Immature natural killer cell (primary cell): ENCODE results near the gene TIMELESS. TPM values are rescaled to one million over a fixed set of nuclear protein-coding genes. Genes with fewer than 3 reads are reported as not detected.

ENCODE experiments used
- DNase-seq, 3 donors: peaks; one replicate each; pipeline ENCODE4 v3.0.0; 2022; ENCODE audit warnings: mixed read lengths in 1 of 3
- H3K27ac Mint-ChIP-seq, 6 donors: one replicate each; pipeline ENCODE4 v1.8.0; 2020; ENCODE audit warnings: mixed read lengths in 6 of 6, mild to moderate bottlenecking in 5 of 6, inconsistent platforms in 4 of 6, moderate library complexity in 3 of 6
- H3K27me3 Mint-ChIP-seq, 3 donors: one replicate each; pipeline ENCODE4 v1.8.0; 2020 to 2021; ENCODE audit warnings: low read depth in 3 of 3, mild to moderate bottlenecking in 3 of 3, mixed read lengths in 3 of 3, moderate library complexity in 3 of 3, inconsistent platforms in 1 of 3
- H3K36me3 Mint-ChIP-seq, 3 donors: one replicate each; pipeline ENCODE4 v1.8.0; 2020; ENCODE audit warnings: mixed read lengths in 3 of 3, inconsistent platforms in 2 of 3, mild to moderate bottlenecking in 2 of 3
- H3K4me1 Mint-ChIP-seq, 2 donors: one replicate each; pipeline ENCODE4 v1.8.0; 2020; ENCODE audit warnings: inconsistent platforms in 2 of 2, mild to moderate bottlenecking in 2 of 2, mixed read lengths in 2 of 2, moderate library complexity in 1 of 2
- H3K4me3 Mint-ChIP-seq, 5 donors: one replicate each; pipeline ENCODE4 v1.8.0; 2020; ENCODE audit warnings: mild to moderate bottlenecking in 5 of 5, mixed read lengths in 5 of 5, inconsistent platforms in 3 of 5, moderate library complexity in 3 of 5
- H3K9me3 Mint-ChIP-seq, 6 donors: one replicate each; pipeline ENCODE4 v1.8.0; 2020; ENCODE audit warnings: mild to moderate bottlenecking in 6 of 6, mixed read lengths in 6 of 6, inconsistent platforms in 4 of 6, moderate library complexity in 3 of 6
- polyA plus RNA-seq, 3 donors: library from polyadenylated mRNA; unstranded; fragments of 300-500 nt; fragmentation: Illumina TruSeq; gene quantifications; one replicate each; pipeline ENCODE4 v1.2.3, GENCODE V29; 2021

The TIMELESS gene
- polyA plus RNA-seq, 3 donors from 2014 or later: 3.5 to 11.3 (median 4.8) TPM

DNA sequence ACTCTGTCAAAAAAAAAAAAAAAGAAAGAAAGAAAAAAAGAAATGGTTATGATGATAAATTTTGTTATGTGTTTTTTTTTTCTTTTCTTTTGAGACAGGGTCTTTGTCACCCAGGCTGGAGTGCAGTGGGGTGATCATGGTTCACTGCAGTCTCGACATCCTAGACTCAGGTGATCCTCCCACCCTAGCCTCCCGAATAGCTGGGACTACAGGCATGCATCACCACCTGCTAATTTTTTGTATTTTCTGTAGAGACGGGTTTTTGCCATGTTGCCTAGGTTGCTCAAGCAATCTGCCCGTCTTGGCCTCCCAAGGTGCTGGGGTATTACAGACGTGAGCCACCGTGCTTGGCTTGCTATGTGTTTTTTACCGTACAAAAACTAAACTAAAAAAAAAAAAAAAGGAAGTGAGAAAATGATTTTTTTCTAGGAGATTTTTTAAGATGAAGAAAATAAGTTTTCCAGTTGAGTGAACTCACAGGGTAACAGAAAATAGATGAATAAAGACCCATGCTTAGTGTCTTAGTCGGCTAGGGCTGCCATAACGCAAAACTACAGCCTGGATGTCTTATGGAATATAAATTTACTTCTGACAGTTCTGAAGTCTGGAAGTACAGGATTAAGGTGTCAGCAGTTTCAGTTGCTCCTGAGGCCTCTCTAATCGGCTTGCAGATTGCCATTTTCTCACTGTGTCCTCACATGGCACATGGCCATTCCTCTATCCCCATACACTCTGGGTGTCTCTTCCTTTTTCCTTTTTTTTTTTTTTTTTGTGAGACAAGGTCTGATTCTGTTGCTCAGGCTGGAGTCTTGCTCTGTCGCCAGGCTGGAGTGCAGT is 73.4 kb downstream of the TIMELESS start:
- Mint-ChIP-seq H3K9me3 (no peaks in the 10 kb centered on the region), H3K27ac (no peak overlapping the region), H3K4me3 (no peak overlapping the region), H3K4me1 (no peaks in the 10 kb centered on the region), H3K36me3 (no peaks in the 10 kb centered on the region), H3K27me3 (peaks cover 0 to 8% (median 5%) of the 10 kb centered on the region in 3 donors)
- no peak for DNase-seq

GRCh38 chr12:56374726-56375597 is 74.3 kb downstream of the TIMELESS start:
- Mint-ChIP-seq H3K4me1 (no peaks in the 10 kb centered on the region), H3K27me3 (peaks cover 0 to 6% (median 5%) of the 10 kb centered on the region in 3 donors), H3K4me3 (no peak overlapping the region), H3K27ac (no peak overlapping the region), H3K36me3 (no peaks in the 10 kb centered on the region), H3K9me3 (no peaks in the 10 kb centered on the region)
- DNase-seq: no peak

DNA sequence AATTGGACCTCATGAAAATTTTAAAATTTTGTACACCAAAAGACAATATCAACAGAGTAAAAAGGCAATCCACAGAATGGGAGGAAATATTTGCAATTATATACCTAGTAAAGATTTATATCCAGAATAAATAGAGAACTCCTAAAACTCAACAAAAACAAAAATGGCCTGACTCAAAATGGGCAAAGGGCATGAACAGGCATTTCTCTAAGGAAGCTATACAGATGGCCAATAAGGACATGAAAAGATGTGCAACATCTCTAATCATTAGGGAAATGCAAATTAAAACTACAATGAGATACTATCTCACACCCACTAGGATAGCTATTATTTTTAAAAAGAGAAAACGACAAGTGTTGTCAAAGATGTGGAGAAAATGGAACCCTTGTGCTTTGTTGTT is 75.7 kb downstream of the TIMELESS start:
- Mint-ChIP-seq H3K4me3 (no peak overlapping the region), H3K36me3 (no peaks in the 10 kb centered on the region), H3K9me3 (no peaks in the 10 kb centered on the region), H3K27ac (no peak overlapping the region), H3K27me3 (peaks cover 0 to 6% (median 5%) of the 10 kb centered on the region in 3 donors), H3K4me1 (no peaks in the 10 kb centered on the region)
- no peak for DNase-seq

- Mint-ChIP-seq H3K36me3 (no peaks in the 10 kb centered on the region), H3K27ac (peak overlapping the region in 1 of 6 donors; percentile 53), H3K4me1 (no peaks in the 10 kb centered on the region), H3K27me3 (no peaks in the 10 kb centered on the region), H3K9me3 (no peaks in the 10 kb centered on the region), H3K4me3 (no peak overlapping the region)
- DNase-seq: no peak
Measured at GRCh38 chr12:56366948-56367347, 82.3 kb downstream of the TIMELESS start.

Other genes with a start within 250 kb of the TIMELESS start
- gene RNF41, start 227.5 kb downstream of the TIMELESS start, polyA plus RNA-seq: 10 to 100 TPM; 49.0 to 55.1 (median 49.3) TPM
- 1 to 10 TPM; 3.2 to 8.8 (median 6.8) TPM for gene NABP2, start 225.1 kb downstream of the TIMELESS start, polyA plus RNA-seq
- gene SLC39A5, start 219.4 kb downstream of the TIMELESS start, polyA plus RNA-seq: not detected
- 10 to 100 TPM in 1 of 3 donors, 1 to 10 TPM in 2; 3.2 to 23.3 (median 3.7) TPM for gene ANKRD52, start 191.0 kb downstream of the TIMELESS start, polyA plus RNA-seq
- gene COQ10A, start 182.5 kb downstream of the TIMELESS start, polyA plus RNA-seq: 10 to 100 TPM; 12.0 to 18.6 (median 18.3) TPM
- 10 to 100 TPM; 41.7 to 82.2 (median 67.3) TPM for gene CS, start 149.1 kb downstream of the TIMELESS start, polyA plus RNA-seq
- gene CNPY2, start 133.4 kb downstream of the TIMELESS start, polyA plus RNA-seq: 100 to 1,000 TPM; 201 to 232 (median 228) TPM
- gene PAN2, start 115.4 kb downstream of the TIMELESS start, polyA plus RNA-seq: 1 to 10 TPM; 4.6 to 9.4 (median 8.7) TPM
- gene IL23A, start 110.5 kb downstream of the TIMELESS start, polyA plus RNA-seq: 1 to 10 TPM in 1 of 3 donors, under 1 TPM in 2; 0.21 to 1.5 (median 0.40) TPM
- 10 to 100 TPM; 49.5 to 78.1 (median 61.4) TPM for gene STAT2, start 89.3 kb downstream of the TIMELESS start, polyA plus RNA-seq
- not detected for gene APOF, start 86.6 kb downstream of the TIMELESS start, polyA plus RNA-seq
- gene MIP, start 5.2 kb upstream of the TIMELESS start, polyA plus RNA-seq: under 1 TPM in 2 of 3 donors, not detected in 1; 0.15 to 0.25 TPM
- 1 to 10 TPM in 2 of 3 donors, under 1 TPM in 1; 0.82 to 1.1 (median 1.1) TPM for gene SPRYD4, start 19.2 kb upstream of the TIMELESS start, polyA plus RNA-seq
- 1 to 10 TPM in 2 of 3 donors, under 1 TPM in 1; 0.57 to 2.0 (median 1.2) TPM for gene GLS2, start 38.7 kb upstream of the TIMELESS start, polyA plus RNA-seq
- 1 to 10 TPM; 1.1 to 1.3 (median 1.3) TPM for gene RBMS2, start 72.4 kb upstream of the TIMELESS start, polyA plus RNA-seq
- gene BAZ2A, start 180.9 kb upstream of the TIMELESS start, polyA plus RNA-seq: 10 to 100 TPM in 2 of 3 donors, 1 to 10 TPM in 1; 6.5 to 37.5 (median 11.9) TPM
- gene ATP5F1B, start 196.6 kb upstream of the TIMELESS start, polyA plus RNA-seq: 1,000 to 10,000 TPM in 1 of 3 donors, 100 to 1,000 TPM in 2; 795 to 1,475 (median 867) TPM
- 100 to 1,000 TPM; 175 to 222 (median 180) TPM for gene PTGES3, start 238.9 kb upstream of the TIMELESS start, polyA plus RNA-seq